Activated T-helper 17 cell treated with anti-CD3 and anti-CD28 coated beads, Interleukin-2, amount 50 U/mL, for 72 hours (primary cell): ENCODE results near the gene MPP7. TPM values are rescaled to one million over a fixed set of nuclear protein-coding genes. Genes with fewer than 3 reads are reported as not detected.

Experiments used
- ATAC-seq: fragments of 150-1000 bp; cut with Tn5 transposase; replicated peaks from 2 replicates; pipeline ENCODE4 v1.10.0; 2021; ENCODE audit warnings: mild to moderate bottlenecking, moderate library complexity
- H3K27ac Mint-ChIP-seq: one replicate; pipeline ENCODE4 v1.8.0; 2022; ENCODE audit warnings: mixed read lengths
- H3K27me3 Mint-ChIP-seq: one replicate; pipeline ENCODE4 v1.8.0; 2022; ENCODE audit warnings: mixed read lengths
- H3K36me3 Mint-ChIP-seq: one replicate; pipeline ENCODE4 v1.8.0; 2022; ENCODE audit warnings: low read depth, mild to moderate bottlenecking, mixed read lengths
- H3K4me1 Mint-ChIP-seq: one replicate; pipeline ENCODE4 v1.8.0; 2022; ENCODE audit warnings: mixed read lengths
- H3K4me3 Mint-ChIP-seq: one replicate; pipeline ENCODE4 v1.8.0; 2022; ENCODE audit warnings: mild to moderate bottlenecking, mixed read lengths
- H3K9me3 Mint-ChIP-seq: one replicate; pipeline ENCODE4 v1.8.0; 2022; ENCODE audit warnings: mixed read lengths
- total RNA-seq, 2 donors: library from RNA; stranded (reverse); gene quantifications; one replicate each; pipeline ENCODE4 v1.2.3, GENCODE V29; 2022

MPP7 gene
- total RNA-seq, 2 donors from 2014 or later = 2.9 to 5.8 TPM

DNA sequence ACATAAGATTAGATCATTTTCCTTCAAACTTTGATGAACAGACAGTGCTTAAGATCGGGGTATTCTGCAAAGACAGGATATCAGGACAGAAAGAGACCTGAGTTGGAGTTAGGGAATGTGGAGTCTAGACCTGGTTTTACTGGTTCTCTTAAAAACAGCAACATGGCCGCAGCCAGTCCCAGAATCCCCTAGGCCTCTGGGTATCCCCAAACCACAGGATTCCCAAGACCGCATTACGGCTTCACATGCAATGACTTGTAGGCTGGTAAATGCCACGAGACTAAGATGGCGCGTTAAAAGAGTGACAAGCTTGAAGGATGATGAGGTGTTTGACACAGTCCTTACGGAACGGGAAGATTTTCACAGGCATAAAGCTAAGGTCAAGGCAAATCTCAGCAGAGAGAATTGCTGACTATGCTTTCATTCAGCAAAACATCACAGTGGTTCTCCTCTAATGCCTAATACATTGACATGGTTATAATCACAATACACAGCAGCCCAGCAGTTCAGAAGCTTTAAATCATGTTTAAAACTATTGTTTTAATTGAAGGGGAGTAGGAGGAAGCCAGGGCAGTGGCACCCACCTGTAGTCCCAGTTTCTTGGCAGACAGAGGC lies 32.9 kb downstream of the MPP7 start:
- no peak overlapping the region for H3K4me3 Mint-ChIP-seq
- H3K4me1 Mint-ChIP-seq = peaks cover 14% of the 10 kb centered on the region
- no peak overlapping the region for H3K27ac Mint-ChIP-seq
- H3K9me3 Mint-ChIP-seq = no peaks in the 10 kb centered on the region
- no peaks in the 10 kb centered on the region for H3K36me3 Mint-ChIP-seq
- ATAC-seq = no peak
- no peaks in the 10 kb centered on the region for H3K27me3 Mint-ChIP-seq

DNA sequence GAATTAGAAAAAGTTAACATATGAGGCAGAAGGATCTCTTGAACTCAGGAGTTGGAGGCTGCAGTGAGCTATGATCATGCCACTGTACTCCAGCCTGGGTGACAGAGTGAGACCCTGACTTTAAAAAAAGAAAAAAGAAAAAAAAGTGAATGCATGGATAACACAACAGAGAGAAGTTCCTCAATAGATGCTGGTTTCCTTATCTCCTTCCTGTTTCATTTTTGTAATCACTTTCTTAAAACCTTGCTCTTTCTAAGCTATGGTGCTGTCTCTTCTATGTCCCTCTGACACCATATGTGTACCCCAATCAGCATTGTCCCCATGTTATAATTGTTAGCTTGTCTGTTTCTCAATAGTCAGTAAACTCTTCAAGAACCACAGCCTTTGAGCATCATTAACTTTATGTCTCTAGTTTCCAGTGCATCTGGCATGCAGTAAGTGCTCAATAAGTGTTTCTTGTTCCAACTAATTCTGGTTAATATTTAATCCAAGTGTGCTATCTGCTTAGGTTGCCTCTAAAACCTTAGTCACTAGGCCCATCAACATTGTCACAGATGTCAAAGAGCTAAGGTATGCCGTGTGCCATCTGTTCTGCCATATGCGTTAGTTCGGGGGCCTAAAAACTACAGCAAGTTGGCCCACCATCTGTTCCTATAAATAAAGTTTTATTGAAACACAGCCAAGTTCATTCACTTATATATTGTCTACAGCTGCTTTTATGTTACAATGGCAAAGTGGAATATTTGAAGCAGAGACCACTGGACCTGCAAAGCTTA lies 36.2 kb downstream of the MPP7 start:
- Mint-ChIP-seq H3K4me3 (no peak overlapping the region), H3K9me3 (no peaks in the 10 kb centered on the region), H3K4me1 (peaks cover 8% of the 10 kb centered on the region), H3K27me3 (no peaks in the 10 kb centered on the region), H3K36me3 (no peaks in the 10 kb centered on the region), H3K27ac (no peak overlapping the region)
- ATAC-seq = no peak

DNA sequence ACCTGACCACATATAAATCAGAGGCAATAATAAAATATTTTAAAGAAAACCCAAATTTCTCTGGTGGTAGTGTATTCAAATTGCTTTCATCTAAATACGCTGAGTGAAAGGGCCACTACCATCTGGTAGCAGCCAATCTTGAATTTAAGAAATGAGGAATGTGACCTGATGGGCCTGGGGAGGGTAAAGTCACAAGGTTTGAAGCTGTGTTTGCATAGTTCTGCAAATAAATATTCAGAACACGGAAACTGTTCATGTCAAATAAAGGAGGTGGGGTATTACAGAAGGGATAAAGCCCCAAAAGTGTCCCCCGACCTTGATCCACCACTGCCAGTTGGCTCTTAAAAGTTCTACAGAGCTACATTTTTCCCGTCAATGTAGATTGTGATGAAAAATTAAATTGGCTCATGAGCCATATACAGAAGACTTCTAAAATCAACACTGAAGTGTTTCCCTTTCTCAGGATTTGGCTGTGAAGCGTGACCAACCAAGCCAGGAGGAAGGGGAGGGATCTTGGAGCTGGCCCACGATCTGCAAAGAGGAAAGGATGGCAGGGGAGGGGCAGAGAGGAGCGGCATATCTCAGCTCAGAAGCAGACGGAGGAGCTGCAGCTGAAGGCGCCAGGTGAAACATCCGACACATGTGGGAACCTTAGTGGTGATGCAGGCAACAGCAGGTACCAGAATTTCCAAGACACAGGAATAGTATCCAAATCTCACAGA lies 39.6 kb downstream of the MPP7 start:
- H3K27ac Mint-ChIP-seq = no peak overlapping the region
- H3K4me1 Mint-ChIP-seq = peaks cover 11% of the 10 kb centered on the region
- H3K27me3 Mint-ChIP-seq = no peaks in the 10 kb centered on the region
- no peaks in the 10 kb centered on the region for H3K36me3 Mint-ChIP-seq
- no peak overlapping the region for H3K4me3 Mint-ChIP-seq
- ATAC-seq = no peak
- no peaks in the 10 kb centered on the region for H3K9me3 Mint-ChIP-seq

DNA sequence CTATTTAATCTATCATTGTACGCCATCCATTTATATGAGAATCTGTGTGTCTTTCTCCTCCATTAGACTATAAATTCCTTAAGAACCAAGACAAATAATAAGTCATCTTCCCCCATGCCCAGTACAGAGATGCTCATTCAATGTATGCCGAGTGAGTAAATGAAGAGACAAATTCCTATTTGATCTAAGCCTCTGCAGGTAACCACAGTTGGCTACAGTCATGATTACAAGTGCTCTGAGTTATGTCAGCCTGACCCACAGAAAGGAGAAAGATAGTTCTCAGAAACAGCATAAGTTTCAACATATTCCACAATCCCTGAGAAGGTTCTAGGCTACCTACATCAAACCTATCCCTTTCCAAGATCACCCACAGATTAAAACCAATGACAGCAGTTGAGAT lies 46.1 kb downstream of the MPP7 start:
- Mint-ChIP-seq H3K36me3 (no peaks in the 10 kb centered on the region), H3K9me3 (no peaks in the 10 kb centered on the region), H3K27me3 (no peaks in the 10 kb centered on the region), H3K27ac (no peak overlapping the region), H3K4me3 (no peak overlapping the region), H3K4me1 (peaks cover 8% of the 10 kb centered on the region)
- ATAC-seq = peak; percentile 43

DNA sequence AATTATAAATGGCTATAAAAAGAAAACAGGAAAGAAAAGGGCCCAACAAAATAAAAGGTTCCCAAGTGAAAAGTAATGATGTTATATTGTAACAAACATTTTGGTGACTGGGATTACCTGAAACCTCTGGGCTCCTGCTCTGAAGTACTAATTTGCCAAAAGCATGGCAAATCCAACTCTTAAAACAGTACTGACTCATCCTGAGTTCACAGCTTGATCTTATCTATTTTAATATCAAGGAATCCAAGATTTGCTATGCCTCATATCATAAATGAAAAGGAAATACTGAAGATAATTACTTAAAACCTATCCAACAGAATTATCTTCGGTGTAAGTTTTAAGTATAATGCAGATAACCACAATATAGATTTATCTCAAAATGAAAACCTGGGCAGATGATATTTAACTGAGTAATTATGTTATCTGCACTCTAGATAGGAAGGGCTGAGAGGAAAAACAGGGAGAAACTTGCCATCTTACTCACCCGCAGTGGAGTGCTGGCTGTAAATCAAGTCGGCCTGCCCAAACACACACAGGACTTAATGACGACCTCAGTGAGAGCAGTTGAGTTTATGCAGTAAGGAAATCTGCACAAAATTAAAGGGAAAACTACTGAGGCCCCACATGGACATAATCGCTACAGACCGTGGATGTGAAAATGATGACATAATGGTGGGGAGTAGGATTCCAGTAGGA lies 48.4 kb downstream of the MPP7 start:
- Mint-ChIP-seq H3K4me1 (no peaks in the 10 kb centered on the region), H3K36me3 (no peaks in the 10 kb centered on the region), H3K27ac (no peak overlapping the region), H3K4me3 (no peak overlapping the region), H3K9me3 (no peaks in the 10 kb centered on the region), H3K27me3 (no peaks in the 10 kb centered on the region)
- ATAC-seq = no peak

DNA sequence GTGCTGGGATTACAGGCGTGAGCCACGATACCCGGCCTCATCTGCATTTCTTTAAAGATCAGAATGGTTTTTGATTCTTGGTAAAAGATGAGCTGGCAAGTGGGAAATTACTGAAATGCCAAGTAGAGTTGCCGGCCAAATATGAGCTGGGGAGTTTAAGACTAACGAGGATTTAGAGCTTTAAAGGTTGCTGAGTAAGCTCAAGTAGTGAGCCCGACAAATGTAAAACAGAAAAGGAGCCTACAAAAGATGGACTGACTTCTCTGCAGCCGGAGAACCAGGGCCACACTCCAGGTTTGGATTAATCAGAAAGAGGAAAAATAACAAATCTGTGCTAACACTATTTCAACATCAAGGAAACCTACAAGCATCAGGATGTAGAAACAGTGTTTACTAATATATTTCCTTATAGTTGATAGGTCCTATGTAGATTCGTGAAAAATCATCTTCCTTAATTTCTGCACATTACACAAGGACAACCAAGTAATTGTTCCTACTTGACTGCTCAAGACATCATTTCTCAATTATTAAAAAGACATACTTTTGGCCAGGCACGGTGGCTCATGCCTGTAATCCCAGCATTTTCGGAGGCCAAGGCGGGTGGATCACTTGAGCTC lies 49.6 kb downstream of the MPP7 start:
- no peak for ATAC-seq
- H3K4me1 Mint-ChIP-seq = no peaks in the 10 kb centered on the region
- H3K36me3 Mint-ChIP-seq = no peaks in the 10 kb centered on the region
- H3K27me3 Mint-ChIP-seq = no peaks in the 10 kb centered on the region
- H3K27ac Mint-ChIP-seq = no peak overlapping the region
- H3K9me3 Mint-ChIP-seq = no peaks in the 10 kb centered on the region
- no peak overlapping the region for H3K4me3 Mint-ChIP-seq

Other genes starting within 250 kb of the MPP7 start
- 100 to 1,000 TPM; 119 to 123 TPM for gene WAC, start 230.1 kb upstream of the MPP7 start, total RNA-seq